ENCODE results near the gene HMGN4. TPM values are rescaled to one million over a fixed set of nuclear protein-coding genes. Genes with fewer than 3 reads are reported as not detected.

HMGN4 gene
- total RNA-seq, 1 donor from 2014 or later = 74.5 TPM

DNA sequence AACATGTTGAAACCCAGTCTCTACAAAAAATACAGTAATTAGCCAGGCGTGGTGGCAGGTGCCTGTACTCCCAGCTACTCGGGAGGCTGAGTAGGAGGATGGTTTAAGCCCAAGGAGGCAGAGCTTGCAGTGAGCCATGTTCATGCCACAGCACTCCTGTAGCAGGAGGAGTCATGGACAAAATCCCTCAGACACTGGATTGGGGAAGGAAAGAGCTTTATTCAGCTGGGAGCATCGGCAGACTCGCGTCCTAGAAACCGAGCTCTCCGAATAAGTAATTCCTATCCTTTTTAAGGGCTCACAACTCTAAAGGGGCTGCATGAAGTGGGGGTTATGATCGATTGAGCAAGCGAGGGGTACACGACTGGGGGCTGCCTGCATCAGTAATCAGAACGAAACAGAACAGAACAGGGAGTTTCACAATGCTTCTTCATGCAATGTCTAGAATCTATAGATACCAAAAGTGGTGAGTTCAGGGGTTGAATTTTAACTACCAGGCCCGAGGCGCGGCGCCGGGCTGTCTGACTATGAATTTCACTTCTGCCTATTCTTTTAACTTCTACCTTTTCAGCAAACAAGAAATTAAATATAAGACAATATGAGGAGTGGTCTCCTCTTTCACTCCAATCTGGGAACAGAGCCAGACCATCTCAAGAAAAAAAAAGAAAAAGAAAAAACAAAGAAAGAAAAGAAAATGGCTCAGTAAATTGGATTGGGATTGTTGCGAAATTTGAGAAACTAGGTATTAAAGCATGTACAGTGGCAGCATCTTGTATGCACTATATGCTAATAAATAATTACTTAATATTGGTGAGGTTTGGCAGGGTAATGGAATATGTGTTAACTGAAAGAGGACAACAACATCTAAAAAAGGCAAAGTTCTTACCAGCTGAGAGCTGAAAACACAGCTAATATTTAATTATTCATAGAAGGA lies 23.6 kb downstream of the HMGN4 start:
- no peak for DNase-seq
- H3K9me3 Mint-ChIP-seq = no peaks in the 10 kb centered on the region
- intact Hi-C loops (cut with micrococcal nuclease) = no loop called here
- H3K4me1 Mint-ChIP-seq = peaks cover 1% of the 10 kb centered on the region
- no peak for ATAC-seq (ENCODE audit: low read depth)
- TF ChIP-seq, protein P1, sequence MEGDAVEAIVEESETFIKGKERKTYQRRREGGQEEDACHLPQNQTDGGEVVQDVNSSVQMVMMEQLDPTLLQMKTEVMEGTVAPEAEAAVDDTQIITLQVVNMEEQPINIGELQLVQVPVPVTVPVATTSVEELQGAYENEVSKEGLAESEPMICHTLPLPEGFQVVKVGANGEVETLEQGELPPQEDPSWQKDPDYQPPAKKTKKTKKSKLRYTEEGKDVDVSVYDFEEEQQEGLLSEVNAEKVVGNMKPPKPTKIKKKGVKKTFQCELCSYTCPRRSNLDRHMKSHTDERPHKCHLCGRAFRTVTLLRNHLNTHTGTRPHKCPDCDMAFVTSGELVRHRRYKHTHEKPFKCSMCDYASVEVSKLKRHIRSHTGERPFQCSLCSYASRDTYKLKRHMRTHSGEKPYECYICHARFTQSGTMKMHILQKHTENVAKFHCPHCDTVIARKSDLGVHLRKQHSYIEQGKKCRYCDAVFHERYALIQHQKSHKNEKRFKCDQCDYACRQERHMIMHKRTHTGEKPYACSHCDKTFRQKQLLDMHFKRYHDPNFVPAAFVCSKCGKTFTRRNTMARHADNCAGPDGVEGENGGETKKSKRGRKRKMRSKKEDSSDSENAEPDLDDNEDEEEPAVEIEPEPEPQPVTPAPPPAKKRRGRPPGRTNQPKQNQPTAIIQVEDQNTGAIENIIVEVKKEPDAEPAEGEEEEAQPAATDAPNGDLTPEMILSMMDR (IDR thresholded peaks at IDR 0.05) = no peak
- H3K27ac Mint-ChIP-seq = no peak overlapping the region
- no peaks in the 10 kb centered on the region for H3K36me3 Mint-ChIP-seq (ENCODE audit: low read depth)
- no peaks in the 10 kb centered on the region for H3K27me3 Mint-ChIP-seq
- ChIA-PET POLR2A (interaction anchor here (0.5 kb wide), 1 partner anchor 402 kb away, joined by 5 read pairs; no protein-coding TSS in a partner anchor), CTCF (interaction anchor here (0.8 kb wide), 1 partner anchor 8 kb away, joined by 4 read pairs; no protein-coding TSS in a partner anchor)
- no peak overlapping the region for H3K4me3 Mint-ChIP-seq

DNA sequence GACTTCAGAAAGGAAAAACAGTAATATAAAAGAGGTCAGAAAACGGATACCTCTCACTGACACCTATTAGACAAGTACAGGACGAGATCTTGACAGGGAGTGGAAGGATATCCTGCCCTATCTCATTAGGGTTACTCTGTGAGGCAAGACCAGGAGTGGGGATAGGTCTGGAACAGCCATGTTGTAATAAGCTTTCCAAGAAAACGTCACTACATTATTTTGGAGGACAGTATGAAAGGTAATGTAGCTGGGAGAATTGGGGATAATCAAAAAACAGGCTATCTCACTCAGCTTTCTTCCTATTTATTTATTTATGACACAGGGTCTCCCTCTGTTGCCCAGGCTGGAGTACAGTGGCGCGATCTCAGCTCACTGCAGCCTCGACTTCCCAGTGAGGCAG lies 25.3 kb downstream of the HMGN4 start:
- Mint-ChIP-seq H3K4me3 (no peak overlapping the region), H3K27ac (no peak overlapping the region), H3K27me3 (peaks cover under 1% of the 10 kb centered on the region), H3K9me3 (no peaks in the 10 kb centered on the region), H3K4me1 (peaks cover 3% of the 10 kb centered on the region), H3K36me3 (ENCODE audit: low read depth) (peaks cover 5% of the 10 kb centered on the region)
- DNase-seq = no peak
- intact Hi-C loops (cut with micrococcal nuclease) = no loop called here
- TF ChIP-seq, protein P1 (IDR thresholded peaks at IDR 0.05) = no peak
- POLR2A ChIA-PET = interaction anchor here (0.5 to 1.1 kb wide), 2 partner anchors 9 to 10 kb away, joined by 3 to 6 read pairs; no protein-coding TSS in a partner anchor
- no peak for ATAC-seq (ENCODE audit: low read depth)
- CTCF ChIA-PET = no interaction called here

DNA sequence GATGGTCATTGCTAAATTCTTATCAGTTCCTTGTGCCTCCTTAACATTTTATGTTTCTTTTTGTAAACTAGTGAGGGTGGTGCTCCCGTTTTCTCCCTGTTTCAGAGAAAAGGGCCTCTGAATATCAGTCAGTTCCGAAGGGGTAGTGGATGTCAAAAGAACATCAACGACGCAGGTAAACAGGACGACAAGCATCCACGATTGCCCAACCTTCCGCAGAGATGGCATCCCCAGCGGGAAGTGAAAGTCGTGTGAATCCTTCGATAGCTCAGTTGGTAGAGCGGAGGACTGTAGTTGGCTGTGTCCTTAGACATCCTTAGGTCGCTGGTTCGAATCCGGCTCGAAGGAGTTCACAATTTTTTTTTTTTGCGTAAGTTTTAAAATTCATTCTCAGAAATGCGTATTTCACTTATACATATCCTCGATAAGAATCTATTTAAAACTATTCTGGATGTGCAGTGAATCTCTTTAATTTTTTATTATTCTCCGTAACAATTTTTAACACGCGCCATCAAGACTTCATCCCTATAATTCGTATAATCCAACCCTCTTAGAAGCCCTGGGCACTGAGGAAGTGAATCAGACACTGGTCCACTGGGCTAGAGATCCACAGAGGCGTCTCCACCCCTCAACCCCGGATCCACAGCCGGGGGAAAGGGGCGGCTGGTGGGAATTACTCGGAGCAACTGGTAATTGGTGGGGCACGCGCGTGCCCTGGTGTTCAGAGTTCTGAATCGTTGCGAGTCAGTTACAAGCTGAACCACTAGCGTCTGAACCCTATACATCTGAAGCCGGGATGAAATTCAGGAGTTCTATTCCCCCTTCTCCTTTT lies 30.7 kb downstream of the HMGN4 start:
- Mint-ChIP-seq H3K4me3 (peak overlapping the region; percentile 96), H3K27me3 (peaks cover 3% of the 10 kb centered on the region), H3K9me3 (no peaks in the 10 kb centered on the region), H3K4me1 (peaks cover 26% of the 10 kb centered on the region), H3K36me3 (ENCODE audit: low read depth) (peaks cover 11% of the 10 kb centered on the region), H3K27ac (peak overlapping the region; percentile 98)
- ChIA-PET CTCF (interaction anchor here (0.6 to 6.4 kb wide), 18 partner anchors 9 to 437 kb away, joined by 3 to 37 read pairs (median 4); a partner anchor contains a TSS), POLR2A (interaction anchor here (0.5 to 3.1 kb wide), 28 partner anchors 12 to 1270 kb away, joined by 3 to 26 read pairs (median 4); partner anchors contain the start of gene HMGN4)
- peak; percentile 80 for ATAC-seq (ENCODE audit: low read depth)
- peak; percentile 98 for DNase-seq
- TF ChIP-seq, protein P1 (IDR thresholded peaks at IDR 0.05) = no peak
- intact Hi-C loops (cut with micrococcal nuclease) = loop anchor here (1.0 to 2.0 kb wide), 7 partner anchors 15 to 394 kb away; no protein-coding TSS in a partner anchor

DNA sequence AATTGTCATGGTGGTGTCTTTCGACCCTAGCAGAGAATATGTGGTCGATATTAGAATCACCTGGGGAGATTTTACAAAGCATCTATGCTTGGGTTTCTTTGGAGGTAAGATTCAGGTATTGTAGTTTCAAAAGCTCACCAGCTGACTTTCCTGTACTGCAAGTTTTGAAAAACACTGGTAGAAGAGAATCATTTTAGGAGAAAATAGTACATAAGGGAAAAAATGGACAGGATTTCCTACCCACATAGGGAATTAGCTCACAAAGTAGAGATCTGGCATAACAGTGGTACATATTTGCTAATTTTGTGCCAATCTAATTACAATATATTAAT lies 31.2 kb downstream of the HMGN4 start:
- POLR2A ChIA-PET = interaction anchor here (0.5 to 3.1 kb wide), 20 partner anchors 13 to 1269 kb away, joined by 3 to 26 read pairs (median 5); partner anchors contain the start of gene HMGN4

More for the DNA sequence above, 31.2 kb downstream of the HMGN4 start:
- TF ChIP-seq, protein P1 (IDR thresholded peaks at IDR 0.05) = no peak
- no peak for DNase-seq
- peaks cover 3% of the 10 kb centered on the region for H3K27me3 Mint-ChIP-seq
- peaks cover 11% of the 10 kb centered on the region for H3K36me3 Mint-ChIP-seq (ENCODE audit: low read depth)
- H3K4me1 Mint-ChIP-seq = peaks cover 26% of the 10 kb centered on the region
- no peaks in the 10 kb centered on the region for H3K9me3 Mint-ChIP-seq
- intact Hi-C loops (cut with micrococcal nuclease) = loop anchor here (2.0 kb wide), 2 partner anchors 247 to 395 kb away; no protein-coding TSS in a partner anchor
- no peak for ATAC-seq (ENCODE audit: low read depth)
- peak overlapping the region; percentile 96 for H3K4me3 Mint-ChIP-seq
- H3K27ac Mint-ChIP-seq = peak overlapping the region; percentile 98
- CTCF ChIA-PET = interaction anchor here (0.7 to 6.4 kb wide), 12 partner anchors 9 to 284 kb away, joined by 3 to 37 read pairs (median 4); a partner anchor contains a TSS

All from activated B cell treated with CpG ODN at 0.5 μM for 24 hours (primary cell).